HG03575 (cell line): ENCODE results near the gene SERPINB5.
"Not testable (repeated sequence)": the region's sequence is repeated elsewhere in the genome, so short reads cannot be mapped to it uniquely, and the experiment has no call there.

ENCODE experiments used
- ATAC-seq: cut with Tn5 transposase; IDR thresholded peaks from one replicate; pipeline ENCODE4 v1.9.1; 2021; ENCODE audit not compliant: unreplicated experiment, insufficient number of reproducible peaks, low FRiP score; ENCODE audit errors: extremely low read depth

The SERPINB5 gene

GRCh38 chr18:63476668-63477067 lies at the start of gene SERPINB5:
SERPINB5 (plus strand) TSS chr18:63476958; CDS start chr18:63484429, 7,471 bp downstream.
- no peak for ATAC-seq

GRCh38 chr18:63427558-63427957 lies 49.2 kb upstream of the SERPINB5 start:
- no peak for ATAC-seq

GRCh38 chr18:63430526-63430925 lies 46.2 kb upstream of the SERPINB5 start:
- ATAC-seq, result no peak

GRCh38 chr18:63431180-63431579 lies 45.6 kb upstream of the SERPINB5 start:
- ATAC-seq, result no peak

- ATAC-seq, result no peak
Measured at GRCh38 chr18:63433334-63433866, 43.4 kb upstream of the SERPINB5 start.

GRCh38 chr18:63438181-63438580 lies 38.6 kb upstream of the SERPINB5 start:
- ATAC-seq, result no peak

- no peak for ATAC-seq
Measured at GRCh38 chr18:63439334-63439733, 37.4 kb upstream of the SERPINB5 start.

- no peak for ATAC-seq
Measured at GRCh38 chr18:63440219-63440618, 36.5 kb upstream of the SERPINB5 start.

GRCh38 chr18:63440881-63441280 lies 35.9 kb upstream of the SERPINB5 start:
- no peak for ATAC-seq

- no peak for ATAC-seq
Measured at GRCh38 chr18:63443829-63444228, 32.9 kb upstream of the SERPINB5 start.

GRCh38 chr18:63444580-63444979 lies 32.2 kb upstream of the SERPINB5 start:
- no peak for ATAC-seq

GRCh38 chr18:63445037-63445436 lies 31.7 kb upstream of the SERPINB5 start:
- ATAC-seq, result no peak

GRCh38 chr18:63446266-63446665 lies 30.5 kb upstream of the SERPINB5 start:
- ATAC-seq, result no peak

- ATAC-seq, result no peak
Measured at GRCh38 chr18:63447066-63447465, 29.7 kb upstream of the SERPINB5 start.

GRCh38 chr18:63449426-63449825 lies 27.3 kb upstream of the SERPINB5 start:
- no peak for ATAC-seq

GRCh38 chr18:63451799-63452660 lies 24.7 kb upstream of the SERPINB5 start:
- no peak for ATAC-seq

GRCh38 chr18:63452751-63453150 lies 24.0 kb upstream of the SERPINB5 start:
- not testable (repeated sequence) for ATAC-seq

GRCh38 chr18:63454497-63454896 lies 22.3 kb upstream of the SERPINB5 start:
- no peak for ATAC-seq

GRCh38 chr18:63457977-63458376 lies 18.8 kb upstream of the SERPINB5 start:
- ATAC-seq, result no peak

- ATAC-seq, result no peak
Measured at GRCh38 chr18:63460414-63460813, 16.3 kb upstream of the SERPINB5 start.

GRCh38 chr18:63464434-63464833 lies 12.3 kb upstream of the SERPINB5 start:
- ATAC-seq, result no peak
